HFFc6 (cell line): ENCODE results near the gene INCA1. TPM values are rescaled to one million over a fixed set of nuclear protein-coding genes. Genes with fewer than 3 reads are reported as not detected.

ENCODE experiments used
- DNase-seq: peaks from one replicate; pipeline ENCODE4 v3.0.0-alpha.2; 2018
- H3K27ac Mint-ChIP-seq: 2 replicates; pipeline ENCODE4 v1.8.0; 2020; ENCODE audit warnings: mild to moderate bottlenecking, mixed read lengths
- H3K27me3 Mint-ChIP-seq: 2 replicates; pipeline ENCODE4 v1.8.0; 2021; ENCODE audit warnings: mild to moderate bottlenecking, moderate library complexity, mixed read lengths; ENCODE audit not compliant: insufficient read depth
- H3K36me3 Mint-ChIP-seq: 2 replicates; pipeline ENCODE4 v1.8.0; 2021; ENCODE audit warnings: low read depth, mixed read lengths
- H3K4me1 Mint-ChIP-seq: 2 replicates; pipeline ENCODE4 v1.8.0; 2020; ENCODE audit warnings: low read depth, mixed read lengths
- H3K4me3 Mint-ChIP-seq: 2 replicates; pipeline ENCODE4 v1.8.0; 2020; ENCODE audit warnings: mild to moderate bottlenecking, moderate library complexity, mixed read lengths
- H3K9me3 Mint-ChIP-seq: 2 replicates; pipeline ENCODE4 v1.8.0; 2020; ENCODE audit warnings: mild to moderate bottlenecking, mixed read lengths
- microRNA-seq: library from miRNA; unstranded; fragments of <30 nt; microRNA quantifications from one replicate; pipeline ENCODE4, GENCODE V29; 2019
- total RNA-seq, 6 experiments: library from RNA; stranded (reverse); fragmentation: NEBNext Ultra II Directional; extraction: Animal tissue kit (Norgen Biotek cat#: 25700); gene quantifications; 2 replicates in 1 of 6; 3 replicates in 5 of 6; pipeline ENCODE4 v1.2.3, GENCODE V29; 2021
- TF ChIP-seq, protein P1 (sequence below): fragments of 200-600 bp; sonication (generic); IDR thresholded peaks from 2 replicates; pipeline ENCODE4 v1.5.0; 2021; ENCODE audit warnings: antibody characterized with exemption, mild to moderate bottlenecking

The INCA1 gene
- total RNA-seq, 6 experiments from 2014 or later, result 0.66 to 1.5 (median 1.0) TPM

DNA sequence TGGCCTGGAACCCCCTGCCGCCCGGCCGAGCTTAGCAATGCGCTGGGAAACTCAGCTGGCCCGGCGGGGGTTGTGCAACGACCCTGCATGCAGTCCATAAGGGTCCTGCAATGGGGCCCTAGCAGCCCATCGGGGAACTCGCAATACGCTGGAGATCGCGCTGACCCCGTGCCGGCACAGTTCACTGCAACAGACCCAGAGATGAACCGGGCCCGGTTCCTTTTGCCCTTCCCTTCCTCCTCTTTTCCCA, 57.9 kb downstream of the INCA1 start:
- Mint-ChIP-seq H3K4me1 (peaks cover 51% of the 10 kb centered on the region), H3K27ac (peak overlapping the region; percentile 100)
- TF ChIP-seq, protein P1, sequence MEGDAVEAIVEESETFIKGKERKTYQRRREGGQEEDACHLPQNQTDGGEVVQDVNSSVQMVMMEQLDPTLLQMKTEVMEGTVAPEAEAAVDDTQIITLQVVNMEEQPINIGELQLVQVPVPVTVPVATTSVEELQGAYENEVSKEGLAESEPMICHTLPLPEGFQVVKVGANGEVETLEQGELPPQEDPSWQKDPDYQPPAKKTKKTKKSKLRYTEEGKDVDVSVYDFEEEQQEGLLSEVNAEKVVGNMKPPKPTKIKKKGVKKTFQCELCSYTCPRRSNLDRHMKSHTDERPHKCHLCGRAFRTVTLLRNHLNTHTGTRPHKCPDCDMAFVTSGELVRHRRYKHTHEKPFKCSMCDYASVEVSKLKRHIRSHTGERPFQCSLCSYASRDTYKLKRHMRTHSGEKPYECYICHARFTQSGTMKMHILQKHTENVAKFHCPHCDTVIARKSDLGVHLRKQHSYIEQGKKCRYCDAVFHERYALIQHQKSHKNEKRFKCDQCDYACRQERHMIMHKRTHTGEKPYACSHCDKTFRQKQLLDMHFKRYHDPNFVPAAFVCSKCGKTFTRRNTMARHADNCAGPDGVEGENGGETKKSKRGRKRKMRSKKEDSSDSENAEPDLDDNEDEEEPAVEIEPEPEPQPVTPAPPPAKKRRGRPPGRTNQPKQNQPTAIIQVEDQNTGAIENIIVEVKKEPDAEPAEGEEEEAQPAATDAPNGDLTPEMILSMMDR, result no peak; the same call in 1 of the 2 replicates

DNA sequence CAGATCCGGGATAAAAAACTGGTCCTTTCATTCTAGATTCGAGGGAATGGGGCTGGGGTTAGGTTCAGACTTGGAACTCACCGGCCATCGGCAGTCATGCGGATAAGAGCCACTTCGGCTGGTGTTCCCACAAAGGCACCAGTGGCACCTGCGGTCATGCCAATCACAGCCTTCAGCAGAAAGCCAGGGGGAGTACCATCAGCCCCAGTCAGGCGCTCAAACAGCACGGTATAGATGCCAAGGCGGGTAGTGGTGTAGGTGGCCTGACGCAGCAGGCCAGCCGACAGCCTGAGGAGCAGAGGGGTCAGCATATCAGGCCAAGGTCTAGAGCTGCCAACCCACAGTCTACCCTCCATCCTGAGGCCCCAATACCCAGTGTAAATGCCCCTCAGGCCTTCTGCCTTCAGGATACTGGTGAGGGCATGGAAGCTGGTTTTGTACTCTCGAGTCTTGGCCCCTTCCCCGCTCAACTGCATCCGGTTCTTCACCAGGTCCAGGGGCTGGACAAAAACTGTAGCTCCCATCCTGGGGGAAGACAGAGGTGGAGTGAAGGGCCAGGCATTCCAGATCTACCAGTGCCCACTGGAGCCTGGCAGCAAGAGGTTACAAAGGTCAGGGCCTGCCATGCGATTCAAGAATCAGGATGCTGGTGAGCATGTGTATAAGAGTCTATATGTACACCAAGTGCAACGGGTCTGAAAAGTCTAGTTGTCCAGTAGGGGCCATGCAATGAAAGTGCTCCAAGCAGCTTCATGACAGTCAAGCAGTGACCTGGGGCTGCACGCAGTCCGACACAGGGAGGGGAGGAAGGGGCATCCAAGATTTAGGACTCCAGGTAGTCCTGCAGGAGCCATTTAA, 58.4 kb downstream of the INCA1 start:
- no peaks in the 10 kb centered on the region for H3K9me3 Mint-ChIP-seq
- peak overlapping the region; percentile 95 for H3K4me3 Mint-ChIP-seq
- H3K27ac Mint-ChIP-seq, result peak overlapping the region; percentile 100
- TF ChIP-seq, protein P1, result no peak
- peaks cover 51% of the 10 kb centered on the region for H3K4me1 Mint-ChIP-seq
- H3K36me3 Mint-ChIP-seq, result peaks cover 37% of the 10 kb centered on the region
- no peak for DNase-seq
- H3K27me3 Mint-ChIP-seq, result peaks cover 8% of the 10 kb centered on the region

More for the DNA sequence above, 57.9 kb downstream of the INCA1 start:
- Mint-ChIP-seq H3K27me3 (peaks cover 6% of the 10 kb centered on the region), H3K36me3 (peaks cover 43% of the 10 kb centered on the region), H3K4me3 (peak overlapping the region; percentile 95), H3K9me3 (no peaks in the 10 kb centered on the region)
- DNase-seq, result no peak

Small RNA genes within 50 kb of the gene (microRNA-seq; reads per million reads assigned to microRNA genes)
- gene MIR6864 (not detected), gene MIR6865 (not detected)

Other genes with a start within 250 kb of the INCA1 start
- gene TM4SF5, start 225.6 kb downstream of the INCA1 start, total RNA-seq, result not detected
- gene VMO1, start 211.2 kb downstream of the INCA1 start, total RNA-seq, result under 1 TPM in 3 of 6 experiments, not detected in 3; 0.23 to 0.34 (median 0.31) TPM
- not detected for gene GLTPD2, start 208.6 kb downstream of the INCA1 start, total RNA-seq
- 100 to 1,000 TPM; 216 to 280 (median 237) TPM for gene PSMB6, start 201.4 kb downstream of the INCA1 start, total RNA-seq
- 10 to 100 TPM; 14.9 to 21.8 (median 19.4) TPM for gene PLD2, start 190.4 kb downstream of the INCA1 start, total RNA-seq
- gene MINK1, start 164.2 kb downstream of the INCA1 start, total RNA-seq, result 10 to 100 TPM; 68.5 to 82.4 (median 71.6) TPM
- gene C17orf107, start 98.0 kb downstream of the INCA1 start, total RNA-seq, result 1 to 10 TPM in 4 of 6 experiments, under 1 TPM in 2; 0.95 to 1.6 (median 1.4) TPM
- under 1 TPM in 3 of 6 experiments, not detected in 3; 0.07 to 0.15 (median 0.07) TPM for gene CHRNE, start 94.4 kb downstream of the INCA1 start, total RNA-seq
- gene GP1BA, start 65.2 kb downstream of the INCA1 start, total RNA-seq, result not detected
- gene SLC25A11, start 57.5 kb downstream of the INCA1 start, total RNA-seq, result 10 to 100 TPM; 61.9 to 78.6 (median 64.4) TPM
- 100 to 1,000 TPM in 3 of 6 experiments, 10 to 100 TPM in 3; 88.3 to 122 (median 97.6) TPM for gene RNF167, start 57.3 kb downstream of the INCA1 start, total RNA-seq
- 1,000 to 10,000 TPM; 1,630 to 1,970 (median 1,832) TPM for gene PFN1, start 49.0 kb downstream of the INCA1 start, total RNA-seq
- 1 to 10 TPM; 1.9 to 4.6 (median 3.2) TPM for gene ENO3, start 46.4 kb downstream of the INCA1 start, total RNA-seq
- 10 to 100 TPM; 59.4 to 76.9 (median 65.6) TPM for gene SPAG7, start 29.7 kb downstream of the INCA1 start, total RNA-seq
- gene CAMTA2, start 9.8 kb downstream of the INCA1 start, total RNA-seq, result 10 to 100 TPM; 48.9 to 60.8 (median 54.1) TPM
- gene KIF1C, start 428 bp upstream of the INCA1 start, total RNA-seq, result 100 to 1,000 TPM; 174 to 200 (median 178) TPM
- under 1 TPM in 1 of 6 experiments, not detected in 5; 0.12 TPM for gene SLC52A1, start 37.9 kb upstream of the INCA1 start, total RNA-seq
- gene ZFP3, start 80.9 kb upstream of the INCA1 start, total RNA-seq, result under 1 TPM in 5 of 6 experiments, not detected in 1; 0.09 to 0.19 (median 0.13) TPM
- 1 to 10 TPM; 3.5 to 4.9 (median 3.8) TPM for gene ZNF232, start 114.4 kb upstream of the INCA1 start, total RNA-seq
- gene USP6, start 118.5 kb upstream of the INCA1 start, total RNA-seq, result under 1 TPM; 0.05 to 0.19 (median 0.10) TPM
- gene ZNF594, start 194.3 kb upstream of the INCA1 start, total RNA-seq, result 1 to 10 TPM; 3.3 to 5.1 (median 4.6) TPM
- gene SCIMP, start 237.3 kb upstream of the INCA1 start, total RNA-seq, result not detected